Stimulated activated CD4-positive, alpha-beta T cell treated with anti-CD3 and anti-CD28 coated beads, TNF-alpha, amount 100 ng/mL, for 4 hours (primary cell): ENCODE measurements around the gene CST11.
A peak's percentile ranks its signal among the peaks of the same experiment; 100 is the strongest.

Experiments
- DNase-seq, 3 experiments: peaks; one replicate each; pipeline ENCODE4 v3.0.0-alpha.2; 2020; ENCODE audit warnings: low read depth in 3 of 3

CST11 gene

DNA sequence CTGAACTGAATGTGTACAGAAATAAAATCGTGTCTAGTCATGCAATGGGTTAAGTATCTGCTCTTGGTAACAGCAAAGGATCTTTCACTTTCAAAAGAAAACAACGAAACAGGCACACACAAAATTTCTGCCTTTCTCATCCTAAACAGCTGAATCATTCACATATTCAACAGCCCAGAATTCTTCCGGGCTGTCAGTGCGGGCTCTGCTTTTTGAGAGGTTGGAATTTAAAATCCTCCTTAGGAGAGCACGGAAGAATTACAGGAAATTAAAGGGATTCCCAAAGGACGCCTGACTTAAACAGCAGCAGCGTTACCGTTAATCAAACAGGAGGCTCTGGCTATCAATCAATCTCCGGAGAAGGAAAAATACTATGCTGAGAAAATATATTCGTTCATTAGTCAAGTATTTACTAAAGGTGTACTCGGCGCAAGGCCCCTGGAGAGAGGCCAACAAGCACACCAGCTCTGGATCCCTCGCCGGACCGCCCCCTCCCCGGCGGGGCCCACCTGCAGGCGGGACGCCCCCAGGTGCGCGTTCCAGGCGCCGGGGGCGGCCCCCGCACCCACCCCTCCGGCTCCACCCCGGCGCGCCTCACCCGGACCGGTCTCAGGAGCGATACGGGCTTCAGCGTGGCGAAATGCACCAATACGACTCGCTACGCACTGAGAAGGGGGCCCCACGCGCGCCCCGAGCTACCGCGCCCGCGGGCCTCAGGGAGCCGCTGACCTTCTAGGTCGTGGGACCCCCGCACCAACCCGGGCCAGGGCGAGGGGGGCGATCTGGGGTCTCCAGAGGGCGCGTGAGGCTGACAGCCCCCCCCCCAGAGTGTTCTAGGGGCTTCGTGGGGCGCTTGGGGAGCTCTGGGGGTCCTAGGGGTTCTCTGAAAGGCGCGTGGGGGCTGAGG lies 32.4 kb downstream of the CST11 start:
- DNase-seq = peak; percentile 29 to 40 (median 32)

- DNase-seq = no peak
These were observed 33.0 kb downstream of the CST11 start for GRCh38 chr20:23419657-23419994.

GRCh38 chr20:23417861-23418260 lies 34.8 kb downstream of the CST11 start:
- no peak for DNase-seq

GRCh38 chr20:23415959-23416583 lies 36.6 kb downstream of the CST11 start:
- no peak for DNase-seq

DNA sequence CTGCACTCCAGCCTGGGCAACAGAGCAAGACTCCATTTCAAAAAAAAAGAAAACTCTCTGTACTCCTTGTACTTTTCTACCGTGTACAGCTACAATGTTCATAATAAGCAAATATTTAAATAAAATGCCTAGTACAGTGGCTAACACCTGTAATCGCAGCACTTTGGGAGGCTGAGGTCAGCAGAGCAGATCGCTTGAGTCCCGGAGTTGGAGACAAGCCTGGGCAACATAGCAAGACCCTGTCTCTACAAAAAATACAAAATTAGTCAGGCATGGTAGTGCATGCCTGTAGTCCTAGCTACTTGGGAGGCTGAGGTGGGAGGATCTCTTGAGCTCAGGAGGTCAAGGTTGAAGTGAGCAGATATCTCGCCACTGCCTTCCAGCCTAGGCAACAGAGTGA lies 37.1 kb downstream of the CST11 start:
- no peak for DNase-seq

DNA sequence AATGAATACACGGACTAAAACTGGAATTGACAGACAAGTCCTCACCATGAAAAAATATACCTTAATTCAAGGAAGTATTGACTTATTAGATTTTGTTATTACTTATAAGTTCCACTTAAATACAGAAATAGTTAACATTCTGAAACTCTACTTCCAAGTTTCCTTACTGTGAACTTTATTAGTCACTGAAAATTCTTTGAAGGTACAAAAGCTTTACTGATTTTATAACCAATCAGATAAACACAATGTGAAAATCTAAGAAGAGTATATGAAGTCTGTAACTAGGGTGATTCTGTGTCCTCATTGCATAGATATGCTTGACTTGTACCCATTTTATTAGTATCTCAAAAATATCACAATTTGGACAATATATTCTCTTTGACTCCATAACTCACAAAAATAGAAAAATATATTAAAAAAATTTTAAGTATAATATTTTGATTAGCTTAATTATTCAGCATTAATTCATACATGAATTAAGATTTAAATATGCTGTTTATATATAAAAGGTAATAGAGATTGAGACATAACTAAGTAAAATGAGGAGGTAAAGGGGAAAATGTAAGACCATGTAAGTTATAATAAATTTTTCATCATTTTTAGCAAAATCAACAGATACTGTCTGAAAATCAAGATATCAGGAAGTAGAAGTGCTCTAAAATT lies 38.0 kb downstream of the CST11 start:
- DNase-seq = no peak

DNA sequence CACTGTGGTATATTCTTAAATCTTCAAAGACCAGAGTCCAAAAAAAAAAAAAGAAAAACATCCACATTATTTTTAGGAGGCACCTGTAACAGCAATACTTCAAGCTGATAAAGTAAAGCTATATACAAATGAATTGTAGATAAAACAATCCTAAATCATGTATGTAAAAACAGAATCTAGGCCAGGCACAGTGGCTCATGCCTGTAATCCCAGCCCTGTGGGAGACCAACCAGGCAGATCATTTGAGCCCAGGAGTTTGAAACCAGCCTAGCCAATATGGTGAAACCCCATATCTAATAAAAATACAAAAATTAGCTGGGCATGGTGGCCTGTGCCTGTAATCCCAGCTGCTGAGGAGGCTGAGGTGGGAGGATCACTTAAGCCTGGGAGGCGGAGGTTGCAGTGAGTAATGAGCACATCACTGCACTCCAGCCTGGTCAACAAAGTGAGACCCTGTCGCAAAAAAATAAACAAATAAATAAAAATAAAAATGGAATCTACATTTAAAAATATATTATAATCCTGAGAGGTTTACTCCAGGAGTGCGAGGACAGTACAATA lies 38.7 kb downstream of the CST11 start:
- DNase-seq = no peak

DNA sequence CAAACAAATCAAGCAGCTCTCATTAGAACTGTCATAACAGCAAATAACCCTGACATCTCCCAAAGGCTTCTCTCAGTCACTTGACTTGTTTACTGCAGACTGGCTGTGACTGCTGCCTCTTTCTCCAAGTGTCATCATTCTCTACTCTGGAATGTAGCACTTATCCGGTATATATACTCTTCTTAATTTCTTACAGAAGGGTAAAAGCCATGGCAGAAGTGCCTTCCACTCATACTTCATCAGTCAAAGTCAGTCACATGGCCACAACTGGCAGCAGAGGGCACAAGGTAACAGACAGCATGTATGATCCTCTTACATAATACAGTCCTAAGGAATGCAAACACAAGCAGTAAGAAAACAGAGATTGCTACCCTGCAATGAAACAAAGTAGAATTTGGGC lies 40.6 kb downstream of the CST11 start:
- no peak for DNase-seq

- DNase-seq = no peak
These were observed 41.6 kb downstream of the CST11 start for GRCh38 chr20:23410916-23411695.

DNA sequence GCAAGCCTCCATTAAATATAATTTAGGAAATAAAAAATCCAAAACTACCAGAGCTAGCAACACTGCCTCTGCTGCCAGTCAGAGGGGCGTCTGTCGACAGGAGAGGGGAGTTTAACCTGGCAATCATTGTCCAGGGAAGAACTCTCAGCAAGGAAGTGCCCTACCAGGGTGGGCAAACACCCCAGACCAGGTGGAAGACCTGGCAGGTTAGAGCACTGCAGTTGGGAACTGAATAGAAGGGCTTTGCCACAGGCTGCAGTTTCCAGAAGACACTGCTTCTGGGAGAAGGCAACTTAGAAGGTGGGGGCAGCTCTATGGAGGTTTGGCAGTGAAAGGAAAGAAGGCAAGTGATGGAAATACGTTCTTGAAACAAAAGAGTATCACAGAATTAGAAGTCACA lies 42.9 kb downstream of the CST11 start:
- no peak for DNase-seq

- DNase-seq = no peak
These were observed 43.7 kb downstream of the CST11 start for GRCh38 chr20:23408957-23409356.

DNA sequence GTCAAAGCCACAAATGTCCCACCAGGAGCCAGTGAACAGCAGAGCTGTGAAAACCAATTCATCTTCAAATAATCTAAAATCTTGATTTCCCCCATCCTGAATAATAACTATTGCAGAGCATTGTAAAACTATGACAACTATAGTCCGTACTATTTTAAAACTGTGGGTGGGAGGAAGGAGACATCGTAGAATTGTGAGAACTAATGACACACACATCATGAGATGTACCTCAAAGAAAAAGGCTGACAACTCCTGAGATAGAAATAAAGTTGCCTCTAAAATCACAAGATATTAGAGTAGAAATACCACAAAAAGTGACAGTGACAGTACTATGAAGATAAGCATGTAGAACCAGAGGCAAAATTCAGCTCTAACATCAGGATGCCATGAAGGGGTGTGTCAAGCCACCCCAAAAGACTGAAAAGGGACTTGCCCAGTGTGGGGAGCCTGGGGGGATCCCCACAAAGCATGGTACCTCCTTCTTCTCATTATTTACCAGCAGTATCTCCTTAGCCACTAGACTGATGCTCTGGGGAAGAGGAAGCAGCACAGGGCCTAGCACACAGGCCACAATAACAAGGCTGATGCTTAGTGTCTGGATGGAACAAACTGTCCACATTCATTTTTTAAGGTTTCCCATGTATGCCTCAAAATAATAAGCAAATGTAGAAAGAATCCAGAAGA lies 44.8 kb downstream of the CST11 start:
- DNase-seq = no peak

DNA sequence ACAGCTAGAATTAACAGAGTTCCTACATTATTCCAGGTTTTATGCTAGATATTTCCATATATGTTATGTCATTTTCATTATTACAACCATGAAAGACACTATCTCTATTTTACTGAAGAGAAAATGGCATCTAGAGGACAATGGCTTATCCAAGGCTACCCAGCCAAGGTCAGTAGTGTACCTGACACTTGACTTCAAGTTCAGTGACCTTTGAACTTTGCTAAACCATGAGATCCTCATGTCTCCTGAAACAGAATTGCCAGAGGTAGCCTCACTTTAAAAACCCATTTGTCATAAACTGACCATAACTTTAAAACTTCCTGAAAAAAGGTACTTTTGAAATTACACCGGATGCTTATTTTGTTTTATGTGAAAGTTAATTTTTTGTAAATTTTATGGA lies 45.8 kb downstream of the CST11 start:
- no peak for DNase-seq

- DNase-seq = no peak
These were observed 48.5 kb downstream of the CST11 start for GRCh38 chr20:23404196-23404595.

DNA sequence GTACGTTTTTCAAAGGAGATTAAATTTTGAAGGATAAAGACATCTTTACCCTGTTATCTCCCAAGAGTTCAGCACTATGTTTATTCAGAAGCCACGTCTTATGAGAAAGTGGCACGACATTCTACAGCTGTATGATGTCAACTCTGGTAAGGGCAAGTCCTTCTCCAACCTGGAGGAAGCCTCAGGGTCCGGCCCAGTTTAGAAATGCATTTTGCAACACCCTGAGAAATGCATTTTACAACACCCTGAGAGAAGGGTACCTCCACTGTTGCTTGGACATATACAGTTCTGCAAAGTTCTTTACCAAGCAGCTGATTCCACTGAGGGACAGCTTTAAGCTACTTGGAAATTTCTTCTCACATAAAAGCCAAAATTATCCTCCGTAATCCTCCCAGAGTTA lies 48.9 kb downstream of the CST11 start:
- no peak for DNase-seq

- DNase-seq = no peak
These were observed 51.6 kb downstream of the CST11 start for GRCh38 chr20:23401051-23401450.
